ENCODE measurements around the gene NIPAL3.
A peak's percentile ranks its signal among the peaks of the same experiment; 100 is the strongest.

The NIPAL3 gene

DNA sequence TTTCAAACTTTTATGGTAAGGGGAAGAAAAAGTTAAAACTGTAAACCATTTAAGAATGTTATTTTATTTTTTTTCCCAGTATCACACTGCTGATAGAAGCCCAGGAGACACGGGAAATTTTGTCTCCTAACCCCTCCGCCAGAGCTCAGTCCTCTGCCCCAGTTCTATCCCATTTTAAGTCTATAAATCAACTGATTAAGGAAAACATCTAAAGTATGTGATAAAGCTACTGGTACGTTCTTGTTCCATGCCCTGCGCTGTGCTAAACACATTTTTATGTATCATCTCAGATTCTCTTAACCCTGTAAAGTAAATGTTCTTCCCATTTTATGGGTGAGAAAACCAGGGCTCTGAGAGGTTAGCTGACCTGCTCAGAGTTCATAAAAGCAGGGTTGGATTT is 34.7 kb downstream of the NIPAL3 start:
- TF ChIP-seq, protein P1, sequence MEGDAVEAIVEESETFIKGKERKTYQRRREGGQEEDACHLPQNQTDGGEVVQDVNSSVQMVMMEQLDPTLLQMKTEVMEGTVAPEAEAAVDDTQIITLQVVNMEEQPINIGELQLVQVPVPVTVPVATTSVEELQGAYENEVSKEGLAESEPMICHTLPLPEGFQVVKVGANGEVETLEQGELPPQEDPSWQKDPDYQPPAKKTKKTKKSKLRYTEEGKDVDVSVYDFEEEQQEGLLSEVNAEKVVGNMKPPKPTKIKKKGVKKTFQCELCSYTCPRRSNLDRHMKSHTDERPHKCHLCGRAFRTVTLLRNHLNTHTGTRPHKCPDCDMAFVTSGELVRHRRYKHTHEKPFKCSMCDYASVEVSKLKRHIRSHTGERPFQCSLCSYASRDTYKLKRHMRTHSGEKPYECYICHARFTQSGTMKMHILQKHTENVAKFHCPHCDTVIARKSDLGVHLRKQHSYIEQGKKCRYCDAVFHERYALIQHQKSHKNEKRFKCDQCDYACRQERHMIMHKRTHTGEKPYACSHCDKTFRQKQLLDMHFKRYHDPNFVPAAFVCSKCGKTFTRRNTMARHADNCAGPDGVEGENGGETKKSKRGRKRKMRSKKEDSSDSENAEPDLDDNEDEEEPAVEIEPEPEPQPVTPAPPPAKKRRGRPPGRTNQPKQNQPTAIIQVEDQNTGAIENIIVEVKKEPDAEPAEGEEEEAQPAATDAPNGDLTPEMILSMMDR (IDR thresholded peaks at IDR 0.05; ENCODE audit: unreplicated experiment in 3 of 3): no peak
- Mint-ChIP-seq H3K4me3 (no peak overlapping the region), H3K27ac (no peak overlapping the region), H3K27me3 (ENCODE audit: low read depth) (no peaks in the 10 kb centered on the region), H3K4me1 (no peaks in the 10 kb centered on the region), H3K9me3 (no peaks in the 10 kb centered on the region), H3K36me3 (ENCODE audit: low read depth) (peaks cover 37% of the 10 kb centered on the region)

DNA sequence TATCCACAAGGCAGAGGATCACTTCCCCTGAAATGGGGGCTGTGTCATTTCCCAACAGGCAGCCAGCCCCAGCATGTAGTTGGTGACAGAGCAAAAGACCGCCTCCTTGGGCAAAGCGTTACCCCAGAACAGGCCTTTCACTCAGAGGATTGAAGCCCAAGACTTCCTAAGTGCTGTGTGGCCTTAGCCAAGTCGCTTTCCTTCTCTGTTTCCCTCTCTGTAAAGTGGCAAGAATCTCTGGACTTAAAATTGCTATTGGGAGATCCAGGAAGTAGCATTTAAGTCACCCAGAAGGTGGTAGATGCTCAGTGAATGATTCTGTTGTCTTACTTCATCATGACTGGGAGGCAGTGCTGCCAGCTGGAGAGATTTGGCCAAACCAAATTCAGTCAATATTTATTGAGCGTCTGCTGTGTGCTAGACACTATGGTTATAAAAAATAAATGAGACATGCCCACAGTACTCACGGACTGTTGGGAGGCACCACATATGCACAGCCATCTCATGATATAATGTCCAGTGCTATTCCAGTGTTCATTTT is 35.3 kb downstream of the NIPAL3 start:
- no peak overlapping the region for H3K27ac Mint-ChIP-seq
- H3K9me3 Mint-ChIP-seq: no peaks in the 10 kb centered on the region
- TF ChIP-seq, protein P1 (IDR thresholded peaks at IDR 0.05; ENCODE audit: unreplicated experiment in 3 of 3): no peak
- peaks cover 33% of the 10 kb centered on the region for H3K36me3 Mint-ChIP-seq (ENCODE audit: low read depth)
- H3K4me1 Mint-ChIP-seq: no peaks in the 10 kb centered on the region
- no peaks in the 10 kb centered on the region for H3K27me3 Mint-ChIP-seq (ENCODE audit: low read depth)
- no peak overlapping the region for H3K4me3 Mint-ChIP-seq

DNA sequence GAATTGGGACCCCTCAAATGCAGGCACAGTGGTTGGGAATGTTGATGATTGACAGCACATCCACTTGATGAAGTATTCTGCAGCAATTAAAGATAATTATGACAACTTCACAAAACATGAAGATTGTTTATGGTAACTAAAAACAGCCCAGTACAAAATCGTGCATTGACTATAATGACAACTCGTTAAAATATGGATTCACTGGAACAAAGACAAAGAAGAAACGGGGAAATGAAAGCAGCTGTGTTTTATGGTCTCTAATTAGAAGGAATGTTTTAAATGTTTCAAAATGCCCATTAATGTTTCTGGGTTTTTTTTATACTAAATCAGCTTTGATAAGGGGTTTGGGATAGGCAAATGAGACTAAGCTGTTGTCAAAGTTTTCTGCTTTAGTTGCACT is 36.1 kb downstream of the NIPAL3 start:
- TF ChIP-seq, protein P1 (IDR thresholded peaks at IDR 0.05; ENCODE audit: unreplicated experiment in 3 of 3): no peak
- H3K36me3 Mint-ChIP-seq (ENCODE audit: low read depth): peaks cover 27% of the 10 kb centered on the region
- H3K4me3 Mint-ChIP-seq: no peak overlapping the region
- no peaks in the 10 kb centered on the region for H3K9me3 Mint-ChIP-seq
- no peaks in the 10 kb centered on the region for H3K27me3 Mint-ChIP-seq (ENCODE audit: low read depth)
- H3K4me1 Mint-ChIP-seq: no peaks in the 10 kb centered on the region
- peak overlapping the region in 1 of 3 experiments; percentile 37 for H3K27ac Mint-ChIP-seq

DNA sequence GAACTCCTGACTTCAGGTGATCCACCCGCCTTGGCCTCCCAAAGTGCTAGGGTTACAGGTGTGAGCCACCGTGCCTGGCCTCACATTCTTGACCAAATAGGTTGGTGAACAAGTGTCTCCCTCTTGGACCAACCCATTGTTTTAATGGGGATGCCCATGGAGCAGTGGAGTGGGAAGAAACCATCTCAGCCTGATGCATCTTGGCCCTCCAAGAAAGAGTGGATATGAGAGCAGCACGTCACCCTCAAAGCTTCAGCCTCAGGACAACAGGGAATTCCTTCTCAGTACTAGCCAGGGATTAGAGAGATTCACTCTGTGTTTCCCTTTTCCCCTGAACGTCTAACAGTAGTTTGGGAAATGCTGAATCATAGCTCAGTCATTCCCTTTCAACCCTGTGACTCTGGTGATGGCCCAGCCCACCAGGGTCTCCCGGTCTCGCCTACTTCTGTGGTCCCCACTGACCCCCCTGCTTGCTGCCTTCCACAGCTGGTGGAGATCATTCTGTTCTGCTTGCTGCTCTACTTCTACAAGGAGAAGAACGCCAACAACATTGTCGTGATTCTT is 37.4 kb downstream of the NIPAL3 start:
- H3K4me3 Mint-ChIP-seq: no peak overlapping the region

DNA sequence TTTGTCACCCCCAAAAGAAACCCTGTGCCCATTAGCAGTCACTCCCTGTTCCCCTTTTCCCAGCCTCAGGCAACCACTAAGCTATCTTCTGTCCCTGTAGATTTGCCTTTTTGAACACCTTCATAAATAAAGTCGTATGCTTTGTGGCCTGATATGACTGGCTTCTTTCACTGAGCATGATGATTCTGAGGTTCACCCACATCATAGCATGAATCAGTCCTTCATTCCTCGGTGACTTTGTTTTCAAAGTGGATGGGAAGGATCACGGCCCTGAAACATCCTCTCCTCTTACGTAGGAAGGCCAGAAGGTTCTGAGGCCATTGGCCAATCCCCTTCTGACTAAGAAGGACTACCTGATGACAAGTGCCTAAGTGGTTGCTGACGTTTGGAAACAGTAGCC is 39.1 kb downstream of the NIPAL3 start:
- H3K9me3 Mint-ChIP-seq: no peaks in the 10 kb centered on the region
- peaks cover 38% of the 10 kb centered on the region for H3K36me3 Mint-ChIP-seq (ENCODE audit: low read depth)
- TF ChIP-seq, protein P1 (IDR thresholded peaks at IDR 0.05; ENCODE audit: unreplicated experiment in 3 of 3): no peak
- H3K27ac Mint-ChIP-seq: no peak overlapping the region
- H3K4me1 Mint-ChIP-seq: no peaks in the 10 kb centered on the region
- H3K4me3 Mint-ChIP-seq: no peak overlapping the region
- H3K27me3 Mint-ChIP-seq (ENCODE audit: low read depth): no peaks in the 10 kb centered on the region

More for the DNA sequence above, 37.4 kb downstream of the NIPAL3 start:
- TF ChIP-seq, protein P1 (IDR thresholded peaks at IDR 0.05; ENCODE audit: unreplicated experiment in 3 of 3): no peak
- no peak overlapping the region for H3K27ac Mint-ChIP-seq
- H3K36me3 Mint-ChIP-seq (ENCODE audit: low read depth): peaks cover 29% of the 10 kb centered on the region
- H3K27me3 Mint-ChIP-seq (ENCODE audit: low read depth): no peaks in the 10 kb centered on the region
- no peaks in the 10 kb centered on the region for H3K9me3 Mint-ChIP-seq
- no peaks in the 10 kb centered on the region for H3K4me1 Mint-ChIP-seq

DNA sequence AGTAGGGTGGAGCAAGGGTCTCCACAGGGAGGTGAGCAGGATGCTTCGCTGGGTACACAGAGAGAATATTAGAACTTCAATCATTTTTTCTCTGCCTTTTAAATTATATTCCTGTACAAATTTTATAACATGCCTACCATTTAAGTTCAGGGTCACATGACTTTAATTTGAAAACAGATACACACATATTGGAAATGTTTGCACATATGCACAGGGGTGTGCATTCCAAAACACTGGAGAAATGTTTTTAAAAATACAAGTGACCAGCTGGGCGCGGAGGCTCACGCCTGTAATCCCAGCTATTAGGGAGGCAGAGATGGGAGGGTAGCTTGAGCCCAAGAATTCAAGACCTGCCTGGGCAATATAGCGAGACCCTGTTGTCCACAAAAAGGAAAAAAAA is 39.7 kb downstream of the NIPAL3 start:
- H3K4me1 Mint-ChIP-seq: no peaks in the 10 kb centered on the region
- H3K4me3 Mint-ChIP-seq: no peak overlapping the region
- H3K27ac Mint-ChIP-seq: no peak overlapping the region
- H3K36me3 Mint-ChIP-seq (ENCODE audit: low read depth): peaks cover 40% of the 10 kb centered on the region
- H3K9me3 Mint-ChIP-seq: no peaks in the 10 kb centered on the region
- H3K27me3 Mint-ChIP-seq (ENCODE audit: low read depth): no peaks in the 10 kb centered on the region
- TF ChIP-seq, protein P1 (IDR thresholded peaks at IDR 0.05; ENCODE audit: unreplicated experiment in 3 of 3): no peak

Measured in nephron (organoid).